ENCODE results near the gene LATS1.
A peak's percentile ranks its signal among the peaks of the same experiment; 100 is the strongest.
"Not testable (repeated sequence)": the region's sequence is repeated elsewhere in the genome, so short reads cannot be mapped to it uniquely, and the experiment has no call there.

LATS1 gene

GRCh38 chr6:149728499-149729234 lies 10.8 kb upstream of the LATS1 start:
- DNase-seq = no peak

GRCh38 chr6:149727793-149728498 lies 10.0 kb upstream of the LATS1 start:
- DNase-seq = no peak

- DNase-seq = no peak
Observed at GRCh38 chr6:149725785-149726184, 7.9 kb upstream of the LATS1 start.

- peak; percentile 28 to 33 for DNase-seq
Observed at GRCh38 chr6:149723771-149724417, 6.0 kb upstream of the LATS1 start.

GRCh38 chr6:149723262-149723661 lies 5.4 kb upstream of the LATS1 start:
- DNase-seq = no peak

GRCh38 chr6:149719531-149719930 lies 1.6 kb upstream of the LATS1 start:
- DNase-seq = no peak

- no peak for DNase-seq
Observed at GRCh38 chr6:149717255-149717587, 680 bp downstream of the LATS1 start.

- no peak for DNase-seq
Observed at GRCh38 chr6:149716181-149716963, 1.5 kb downstream of the LATS1 start.

GRCh38 chr6:149714442-149714841 lies 3.5 kb downstream of the LATS1 start:
- DNase-seq = no peak

- no peak for DNase-seq
Observed at GRCh38 chr6:149711711-149712110, 6.2 kb downstream of the LATS1 start.

GRCh38 chr6:149701714-149702113 lies 16.2 kb downstream of the LATS1 start:
- no peak for DNase-seq

- DNase-seq = no peak
Observed at GRCh38 chr6:149699150-149699549, 18.8 kb downstream of the LATS1 start.

- DNase-seq = no peak
Observed at GRCh38 chr6:149698175-149698574, 19.7 kb downstream of the LATS1 start.

- DNase-seq = no peak
Observed at GRCh38 chr6:149696901-149697300, 21.0 kb downstream of the LATS1 start.

GRCh38 chr6:149694921-149695320 lies 23.0 kb downstream of the LATS1 start:
- no peak for DNase-seq

GRCh38 chr6:149691201-149691600 lies 26.7 kb downstream of the LATS1 start:
- DNase-seq = no peak

GRCh38 chr6:149686230-149686629 lies 31.7 kb downstream of the LATS1 start:
- no peak for DNase-seq

GRCh38 chr6:149683256-149683859 lies 34.5 kb downstream of the LATS1 start:
- no peak for DNase-seq

GRCh38 chr6:149681845-149682244 lies 36.1 kb downstream of the LATS1 start:
- not testable (repeated sequence) for DNase-seq

- no peak for DNase-seq
Observed at GRCh38 chr6:149681209-149681608, 36.7 kb downstream of the LATS1 start.

- no peak for DNase-seq
Observed at GRCh38 chr6:149680503-149680902, 37.4 kb downstream of the LATS1 start.

- DNase-seq = not testable (repeated sequence)
Observed at GRCh38 chr6:149672265-149672664, 45.6 kb downstream of the LATS1 start.

GRCh38 chr6:149660028-149660427 lies 57.9 kb downstream of the LATS1 start:
- DNase-seq = no peak
